Dendritic cell treated with granulocyte-macrophage colony-stimulating factor and Interleukin-4, amounts not matched to agents 40 ng/mL and 50 ng/mL, for 4 days (primary cell): ENCODE measurements around the gene NIBAN1.
"Not testable (repeated sequence)": the region's sequence is repeated elsewhere in the genome, so short reads cannot be mapped to it uniquely, and the experiment has no call there.

Experiments used
- H3K27ac Mint-ChIP-seq: one replicate; pipeline ENCODE4 v1.8.0; 2022; ENCODE audit warnings: mild to moderate bottlenecking, mixed read lengths
- H3K27me3 Mint-ChIP-seq: one replicate; pipeline ENCODE4 v1.8.0; 2022; ENCODE audit warnings: mild to moderate bottlenecking, mixed read lengths
- H3K36me3 Mint-ChIP-seq: one replicate; pipeline ENCODE4 v1.8.0; 2022; ENCODE audit warnings: low read depth, mixed read lengths
- H3K4me1 Mint-ChIP-seq: one replicate; pipeline ENCODE4 v1.8.0; 2022; ENCODE audit warnings: low read depth, mixed read lengths
- H3K4me3 Mint-ChIP-seq: one replicate; pipeline ENCODE4 v1.8.0; 2022; ENCODE audit warnings: mild to moderate bottlenecking, moderate library complexity, mixed read lengths
- H3K9me3 Mint-ChIP-seq: one replicate; pipeline ENCODE4 v1.8.0; 2022; ENCODE audit warnings: mixed read lengths
- intact Hi-C: fragments of 100-400 bp; cut with micrococcal nuclease; formaldehyde crosslinking; loops from one replicate; pipeline ENCODE4 v1.15.0; 2022

NIBAN1 gene, protein sequence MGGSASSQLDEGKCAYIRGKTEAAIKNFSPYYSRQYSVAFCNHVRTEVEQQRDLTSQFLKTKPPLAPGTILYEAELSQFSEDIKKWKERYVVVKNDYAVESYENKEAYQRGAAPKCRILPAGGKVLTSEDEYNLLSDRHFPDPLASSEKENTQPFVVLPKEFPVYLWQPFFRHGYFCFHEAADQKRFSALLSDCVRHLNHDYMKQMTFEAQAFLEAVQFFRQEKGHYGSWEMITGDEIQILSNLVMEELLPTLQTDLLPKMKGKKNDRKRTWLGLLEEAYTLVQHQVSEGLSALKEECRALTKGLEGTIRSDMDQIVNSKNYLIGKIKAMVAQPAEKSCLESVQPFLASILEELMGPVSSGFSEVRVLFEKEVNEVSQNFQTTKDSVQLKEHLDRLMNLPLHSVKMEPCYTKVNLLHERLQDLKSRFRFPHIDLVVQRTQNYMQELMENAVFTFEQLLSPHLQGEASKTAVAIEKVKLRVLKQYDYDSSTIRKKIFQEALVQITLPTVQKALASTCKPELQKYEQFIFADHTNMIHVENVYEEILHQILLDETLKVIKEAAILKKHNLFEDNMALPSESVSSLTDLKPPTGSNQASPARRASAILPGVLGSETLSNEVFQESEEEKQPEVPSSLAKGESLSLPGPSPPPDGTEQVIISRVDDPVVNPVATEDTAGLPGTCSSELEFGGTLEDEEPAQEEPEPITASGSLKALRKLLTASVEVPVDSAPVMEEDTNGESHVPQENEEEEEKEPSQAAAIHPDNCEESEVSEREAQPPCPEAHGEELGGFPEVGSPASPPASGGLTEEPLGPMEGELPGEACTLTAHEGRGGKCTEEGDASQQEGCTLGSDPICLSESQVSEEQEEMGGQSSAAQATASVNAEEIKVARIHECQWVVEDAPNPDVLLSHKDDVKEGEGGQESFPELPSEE

DNA sequence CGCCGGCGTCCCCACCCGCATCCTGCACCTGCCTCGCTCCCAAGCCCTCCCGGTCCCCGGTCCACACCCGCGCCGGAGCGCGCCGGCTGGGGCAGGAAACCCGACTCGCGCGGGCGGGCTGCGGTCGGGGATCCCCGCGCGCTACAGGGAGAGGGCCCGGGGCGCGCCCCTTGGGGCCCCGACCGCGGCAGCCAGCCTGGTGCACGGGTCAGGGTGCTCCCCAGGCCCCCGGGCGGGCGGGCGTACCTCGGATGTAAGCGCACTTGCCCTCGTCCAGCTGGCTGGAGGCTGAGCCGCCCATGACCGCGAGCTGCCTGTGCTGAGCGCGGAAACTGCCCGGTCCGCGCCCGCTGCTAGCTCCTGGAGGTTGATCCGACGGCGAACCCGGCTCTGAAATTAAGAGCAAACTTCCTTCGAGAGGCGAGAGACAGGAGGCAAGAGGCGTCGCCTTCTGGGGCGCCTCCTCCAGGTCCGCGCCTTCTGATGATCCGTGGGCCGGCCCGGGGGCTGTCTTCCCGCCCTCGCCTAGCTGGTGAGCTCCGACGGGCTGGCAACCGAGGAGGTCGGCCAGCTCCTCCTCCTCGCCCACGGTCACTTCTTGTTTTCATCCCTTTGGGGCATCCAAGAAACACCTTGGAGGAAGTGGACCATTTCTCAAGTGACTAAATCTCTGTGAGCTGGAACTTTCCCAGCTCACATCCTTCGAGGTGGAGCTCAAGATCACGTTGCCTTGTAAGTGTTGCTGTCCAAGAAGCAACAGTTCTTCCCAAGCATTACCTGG is at the start of gene NIBAN1:
Gene NIBAN1, minus strand, starts transcription at position 453 of the 781 bp plus-strand sequence. Its CDS starts 152 bp downstream, at position 301.
- peaks cover 52% of the 10 kb centered on the region for H3K4me1 Mint-ChIP-seq
- no peaks in the 10 kb centered on the region for H3K27me3 Mint-ChIP-seq
- H3K36me3 Mint-ChIP-seq = peaks cover 9% of the 10 kb centered on the region
- intact Hi-C loops = loop anchor here (5.0 to 10.0 kb wide), 3 partner anchors 69 to 147 kb away; no protein-coding TSS in a partner anchor
- peak within 1 kb of the TSS; percentile 92 for H3K27ac Mint-ChIP-seq
- no peaks in the 10 kb centered on the region for H3K9me3 Mint-ChIP-seq
- peak within 1 kb of the TSS; percentile 92 for H3K4me3 Mint-ChIP-seq

DNA sequence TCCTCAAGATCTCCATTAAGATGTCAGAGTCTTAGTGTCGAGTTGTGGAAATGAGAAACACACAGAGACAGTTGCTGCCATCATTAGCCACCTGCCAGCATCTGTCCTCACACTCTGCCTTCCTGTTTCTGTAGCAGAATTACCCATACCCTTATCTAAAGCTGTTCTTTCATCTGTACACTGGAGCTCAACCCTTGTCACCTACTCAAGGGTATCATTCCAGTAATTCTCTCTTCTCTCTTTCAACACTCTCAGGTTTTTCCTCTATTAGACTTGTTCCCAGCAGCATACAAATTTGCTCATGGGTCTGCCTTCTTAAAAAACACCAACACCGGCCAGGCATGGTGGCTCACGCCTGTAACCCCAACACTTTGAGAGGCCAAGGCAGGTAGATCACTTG is 43.7 kb upstream of the NIBAN1 start:
- H3K27ac Mint-ChIP-seq = peak overlapping the region; percentile 29
- H3K4me3 Mint-ChIP-seq = no peak overlapping the region
- no peaks in the 10 kb centered on the region for H3K27me3 Mint-ChIP-seq
- H3K36me3 Mint-ChIP-seq = no peaks in the 10 kb centered on the region
- peaks cover 30% of the 10 kb centered on the region for H3K4me1 Mint-ChIP-seq
- intact Hi-C loops = loop anchor here (2.0 kb wide), 1 partner anchor 29 kb away; no protein-coding TSS in a partner anchor
- no peaks in the 10 kb centered on the region for H3K9me3 Mint-ChIP-seq

DNA sequence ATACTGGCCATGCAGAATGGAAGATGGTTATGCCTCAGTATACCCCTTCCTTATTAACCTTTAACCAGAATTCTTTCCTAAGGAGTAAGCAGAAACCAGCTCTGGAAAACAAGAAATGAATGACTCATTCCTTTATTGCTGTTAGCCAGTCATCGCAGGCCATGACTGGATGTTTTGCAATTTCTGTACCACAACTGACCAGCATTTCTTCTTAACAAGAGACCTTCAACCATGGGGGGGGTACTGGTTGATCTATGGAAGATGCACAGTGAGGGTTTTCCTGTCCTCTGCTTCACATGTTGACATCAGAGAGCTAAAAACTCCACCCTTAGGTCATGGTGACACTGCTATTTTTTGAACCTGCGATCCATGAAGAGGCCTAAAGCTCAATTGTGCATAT is 43.0 kb upstream of the NIBAN1 start:
- Mint-ChIP-seq H3K27me3 (no peaks in the 10 kb centered on the region), H3K27ac (peak overlapping the region; percentile 49), H3K4me1 (peaks cover 30% of the 10 kb centered on the region), H3K4me3 (no peak overlapping the region), H3K9me3 (no peaks in the 10 kb centered on the region), H3K36me3 (no peaks in the 10 kb centered on the region)
- intact Hi-C loops = loop anchor here (2.0 kb wide), 1 partner anchor 29 kb away; no protein-coding TSS in a partner anchor

DNA sequence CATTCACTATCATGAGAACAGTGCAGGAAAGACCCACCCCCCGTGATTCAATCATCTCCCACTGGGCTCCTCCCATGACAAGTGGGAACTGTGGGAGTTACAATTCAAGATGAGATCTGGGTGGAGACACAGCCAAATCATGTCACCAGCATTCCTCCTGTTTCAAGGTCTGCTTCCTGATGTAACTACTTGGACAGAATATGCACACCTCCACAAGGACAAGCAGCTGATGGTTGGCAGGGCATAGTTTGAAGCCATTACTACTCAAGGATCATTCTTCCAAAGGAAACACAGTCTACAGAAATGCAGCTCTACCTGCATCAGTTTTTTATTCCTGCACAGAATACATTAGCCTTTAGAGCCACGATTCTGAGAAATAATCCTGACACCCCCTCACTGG is 42.6 kb upstream of the NIBAN1 start:
- intact Hi-C loops = loop anchor here (2.0 kb wide), 1 partner anchor 30 kb away; no protein-coding TSS in a partner anchor
- Mint-ChIP-seq H3K27me3 (no peaks in the 10 kb centered on the region), H3K36me3 (no peaks in the 10 kb centered on the region), H3K4me1 (peaks cover 30% of the 10 kb centered on the region), H3K9me3 (no peaks in the 10 kb centered on the region), H3K27ac (peak overlapping the region; percentile 49), H3K4me3 (no peak overlapping the region)

DNA sequence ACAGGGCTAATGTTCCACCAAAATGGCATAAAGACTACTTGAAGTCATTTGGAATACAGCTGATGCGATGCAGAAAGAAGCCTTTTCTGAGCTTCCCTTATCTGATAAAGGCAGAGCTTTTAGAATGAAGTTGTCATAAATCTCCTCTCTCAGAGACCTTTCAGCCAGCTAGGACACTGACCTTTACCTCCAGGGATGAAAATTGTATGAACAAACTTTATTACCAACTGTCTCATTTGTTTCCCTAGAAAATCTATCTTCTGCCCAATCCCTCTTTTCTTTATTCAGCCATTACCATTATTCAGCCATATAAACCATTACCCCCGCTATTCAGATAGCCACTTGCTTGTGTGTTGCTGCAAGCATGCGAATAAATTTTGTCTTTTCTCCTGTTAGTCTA is 41.3 kb upstream of the NIBAN1 start:
- no peak overlapping the region for H3K4me3 Mint-ChIP-seq
- H3K27me3 Mint-ChIP-seq = no peaks in the 10 kb centered on the region
- H3K36me3 Mint-ChIP-seq = no peaks in the 10 kb centered on the region
- H3K27ac Mint-ChIP-seq = no peak overlapping the region
- H3K4me1 Mint-ChIP-seq = peaks cover 30% of the 10 kb centered on the region
- H3K9me3 Mint-ChIP-seq = no peaks in the 10 kb centered on the region
- intact Hi-C loops = loop anchor here (2.0 kb wide), 1 partner anchor 31 kb away; no protein-coding TSS in a partner anchor

DNA sequence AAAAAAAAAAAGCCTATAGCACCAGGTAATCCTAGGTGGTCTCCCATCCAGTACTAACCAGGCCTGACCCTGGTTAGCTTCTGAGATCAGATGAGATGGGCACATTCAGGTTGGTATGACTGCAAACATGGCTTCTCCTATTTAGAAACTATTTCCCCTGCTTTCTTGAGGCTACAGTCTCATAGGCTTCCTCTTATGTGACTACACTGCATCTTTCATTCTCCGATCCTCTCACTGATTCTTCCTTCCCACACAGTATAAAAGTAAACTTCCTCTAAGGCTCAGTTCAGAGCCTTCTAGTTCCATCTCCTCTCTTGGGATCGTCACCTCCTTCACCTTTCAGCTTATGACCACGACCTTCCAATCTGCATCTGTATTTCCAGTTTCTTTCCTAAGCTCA is 40.6 kb upstream of the NIBAN1 start:
- H3K4me3 Mint-ChIP-seq = no peak overlapping the region
- intact Hi-C loops = no loop called here

DNA sequence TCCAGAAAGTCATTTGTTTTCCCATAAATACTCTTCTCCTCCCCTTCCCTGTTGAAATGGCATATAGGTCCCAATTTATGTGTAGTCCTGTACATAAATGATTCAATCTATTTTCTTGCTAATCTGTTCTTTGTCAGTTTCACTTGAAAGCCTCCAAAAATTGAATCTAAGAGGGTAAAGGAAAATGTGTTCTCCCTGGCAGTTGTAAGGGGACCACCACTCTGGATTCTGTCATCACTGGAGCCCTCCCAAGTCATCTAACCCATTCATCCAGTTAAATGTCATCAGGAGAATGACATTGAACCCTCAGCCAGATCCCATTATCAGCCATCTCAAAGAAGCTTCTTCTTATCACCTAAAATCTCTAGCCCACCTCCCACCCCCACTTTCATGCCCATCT is 36.1 kb upstream of the NIBAN1 start:
- Mint-ChIP-seq H3K9me3 (no peaks in the 10 kb centered on the region), H3K36me3 (no peaks in the 10 kb centered on the region), H3K27ac (no peak overlapping the region), H3K4me3 (no peak overlapping the region), H3K27me3 (no peaks in the 10 kb centered on the region), H3K4me1 (peaks cover 10% of the 10 kb centered on the region)
- intact Hi-C loops = no loop called here

More for the DNA sequence above, 40.6 kb upstream of the NIBAN1 start:
- H3K4me1 Mint-ChIP-seq = peaks cover 30% of the 10 kb centered on the region
- H3K36me3 Mint-ChIP-seq = no peaks in the 10 kb centered on the region
- H3K9me3 Mint-ChIP-seq = no peaks in the 10 kb centered on the region
- no peak overlapping the region for H3K27ac Mint-ChIP-seq
- H3K27me3 Mint-ChIP-seq = no peaks in the 10 kb centered on the region

DNA sequence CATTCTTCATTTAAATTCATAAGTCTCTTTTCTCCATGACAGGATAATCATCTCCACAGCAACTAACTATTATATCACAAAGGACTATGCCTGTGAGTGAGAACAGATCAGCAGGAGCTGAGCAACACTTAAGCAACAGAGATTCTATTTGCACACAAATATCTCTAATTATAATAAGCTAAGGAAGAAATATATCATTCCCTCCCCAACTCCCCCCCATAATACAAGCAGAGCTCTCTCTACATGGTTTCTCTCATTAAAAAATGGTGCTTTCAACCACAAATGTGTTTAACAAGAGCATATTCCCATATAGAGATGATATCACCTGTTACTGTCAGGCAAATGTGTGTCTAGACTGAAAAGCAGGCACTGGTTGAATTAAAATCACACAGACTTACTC is 34.5 kb upstream of the NIBAN1 start:
- Mint-ChIP-seq H3K27ac (no peak overlapping the region), H3K4me1 (no peaks in the 10 kb centered on the region), H3K27me3 (no peaks in the 10 kb centered on the region), H3K9me3 (no peaks in the 10 kb centered on the region), H3K36me3 (no peaks in the 10 kb centered on the region), H3K4me3 (no peak overlapping the region)
- intact Hi-C loops = no loop called here

DNA sequence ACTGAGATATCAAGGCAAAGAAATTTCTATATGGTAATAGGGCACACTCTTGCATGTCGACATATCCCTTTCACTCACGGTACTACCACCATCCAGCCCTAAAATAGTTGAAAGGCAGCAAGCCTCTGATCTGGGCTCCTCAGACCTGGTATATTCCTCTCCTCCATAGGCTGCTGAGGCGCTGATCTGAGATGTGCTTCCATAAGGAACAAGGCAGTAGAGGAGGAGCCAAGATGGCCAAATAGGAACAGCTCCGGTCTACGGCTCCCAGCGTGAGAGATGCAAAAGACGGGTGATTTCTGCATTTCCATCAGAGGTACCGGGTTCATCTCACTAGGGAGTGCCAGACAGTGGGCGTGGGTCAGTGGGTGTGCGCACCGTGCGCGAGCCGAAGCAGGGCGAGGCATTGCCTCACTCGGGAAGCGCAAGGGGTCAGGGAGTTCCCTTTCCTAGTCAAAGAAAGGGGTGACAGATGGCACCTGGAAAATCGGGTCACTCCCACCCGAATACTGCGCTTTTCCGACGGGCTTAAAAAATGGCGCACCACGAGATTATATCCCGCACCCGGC is 27.1 kb upstream of the NIBAN1 start:
- H3K27ac Mint-ChIP-seq, intact Hi-C loops, H3K27me3 Mint-ChIP-seq, H3K4me3 Mint-ChIP-seq, H3K4me1 Mint-ChIP-seq, H3K9me3 Mint-ChIP-seq, H3K36me3 Mint-ChIP-seq: not testable (repeated sequence)

DNA sequence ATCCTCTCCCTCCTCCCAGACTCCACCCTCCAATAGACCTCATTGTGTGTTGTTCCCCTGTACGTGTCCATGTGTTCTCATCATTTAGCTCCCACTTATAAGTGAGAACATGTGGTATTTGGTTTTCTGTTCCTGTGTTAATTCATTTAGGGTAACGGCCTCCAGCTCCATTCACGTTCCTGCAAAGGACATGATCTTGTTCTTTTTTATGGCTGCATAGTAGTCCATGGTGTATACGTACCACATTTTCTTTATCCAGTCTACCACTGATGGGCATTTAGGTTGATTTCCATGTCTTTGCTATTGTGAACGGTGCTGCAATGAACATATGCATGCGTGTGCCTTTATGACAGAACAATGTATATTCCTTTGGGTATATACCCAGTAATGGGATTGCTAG is 25.7 kb upstream of the NIBAN1 start:
- H3K4me1 Mint-ChIP-seq, intact Hi-C loops, H3K9me3 Mint-ChIP-seq, H3K27ac Mint-ChIP-seq, H3K4me3 Mint-ChIP-seq, H3K36me3 Mint-ChIP-seq, H3K27me3 Mint-ChIP-seq: not testable (repeated sequence)

DNA sequence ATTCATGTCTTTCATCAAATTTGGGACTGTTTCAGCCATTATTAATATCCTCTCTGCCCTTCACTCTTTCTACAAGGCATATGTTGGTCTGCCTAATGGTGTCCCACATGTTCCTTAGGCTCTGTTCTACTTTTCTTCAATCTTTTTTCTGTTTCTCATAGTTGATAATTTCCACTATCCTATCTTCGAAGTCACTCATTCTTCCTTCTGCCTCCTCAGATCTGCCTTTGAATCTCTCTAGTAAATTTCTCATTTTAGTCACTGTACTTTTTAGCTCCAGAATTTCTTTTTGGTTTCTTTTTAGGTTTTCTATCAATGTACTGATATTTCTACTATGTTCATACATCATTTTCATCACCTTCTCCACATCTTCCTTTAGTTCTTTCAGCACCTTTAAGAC is 20.0 kb upstream of the NIBAN1 start:
- Mint-ChIP-seq H3K27me3 (peaks cover 1% of the 10 kb centered on the region), H3K36me3 (no peaks in the 10 kb centered on the region), H3K4me1 (no peaks in the 10 kb centered on the region), H3K9me3 (peaks cover 20% of the 10 kb centered on the region), H3K4me3 (no peak overlapping the region), H3K27ac (no peak overlapping the region)
- intact Hi-C loops = no loop called here

DNA sequence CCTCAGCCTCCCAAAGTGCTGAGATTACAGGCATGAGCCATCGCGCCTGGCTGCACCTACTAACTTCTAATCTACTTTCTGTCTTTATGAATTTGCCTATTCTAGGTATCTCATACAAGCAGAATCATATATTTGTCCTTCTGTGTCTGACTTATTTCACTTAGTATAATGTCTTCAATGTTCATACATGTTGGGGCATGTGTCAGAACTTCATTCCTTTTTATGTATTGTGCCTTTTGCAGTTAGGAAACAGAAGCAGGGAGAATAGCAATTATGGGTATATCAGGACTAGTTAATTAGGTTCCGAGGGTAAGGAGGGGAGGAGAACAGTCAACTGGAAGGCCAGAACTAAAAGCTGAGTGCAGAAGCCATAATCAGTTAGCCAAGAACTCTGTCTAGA is 18.0 kb upstream of the NIBAN1 start:
- Mint-ChIP-seq H3K27me3 (peaks cover 1% of the 10 kb centered on the region), H3K9me3 (peaks cover 11% of the 10 kb centered on the region), H3K27ac (no peak overlapping the region), H3K4me1 (peaks cover 8% of the 10 kb centered on the region), H3K36me3 (no peaks in the 10 kb centered on the region), H3K4me3 (no peak overlapping the region)
- intact Hi-C loops = no loop called here

DNA sequence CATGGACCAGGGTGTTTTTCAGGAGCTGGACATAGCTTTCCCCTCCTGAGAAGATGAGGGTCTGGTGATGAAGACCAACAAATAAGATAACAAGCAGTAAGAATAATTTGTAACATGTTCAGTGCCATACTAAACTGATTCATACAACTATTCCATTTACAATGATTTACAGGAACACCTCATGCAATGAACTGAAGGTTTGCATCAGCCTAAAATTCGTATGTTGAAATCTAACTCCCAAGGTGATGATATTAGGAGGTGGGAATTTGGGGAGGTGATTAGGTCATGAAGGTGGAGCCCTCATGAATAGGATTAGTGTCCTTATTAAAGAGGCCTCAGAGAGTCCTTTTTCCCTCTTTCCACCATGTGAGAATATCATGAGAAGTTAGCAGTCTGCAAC is 15.9 kb upstream of the NIBAN1 start:
- H3K36me3 Mint-ChIP-seq = no peaks in the 10 kb centered on the region
- H3K4me1 Mint-ChIP-seq = peaks cover 15% of the 10 kb centered on the region
- intact Hi-C loops = no loop called here
- H3K27ac Mint-ChIP-seq = no peak overlapping the region
- peaks cover 1% of the 10 kb centered on the region for H3K27me3 Mint-ChIP-seq
- peaks cover 11% of the 10 kb centered on the region for H3K9me3 Mint-ChIP-seq
- no peak overlapping the region for H3K4me3 Mint-ChIP-seq
